OCI-LY1 (cell line): ENCODE results near the gene NSMCE4A.
A peak's percentile ranks its signal among the peaks of the same experiment; 100 is the strongest.
"Not testable (repeated sequence)": the region's sequence is repeated elsewhere in the genome, so short reads cannot be mapped to it uniquely, and the experiment has no call there.

Source experiments
- H2AFZ ChIP-seq: fragments of 200-600 bp; sonication (generic), shearing (Covaris generic); 2 replicates; pipeline ENCODE4 v1.6.0; 2014; ENCODE audit warnings: antibody characterized with exemption, mild to moderate bottlenecking, low read length
- H3F3A ChIP-seq: fragments of 200-600 bp; sonication (generic), shearing (Covaris generic); 2 replicates; pipeline ENCODE4 v1.6.0; 2014; ENCODE audit warnings: mild to moderate bottlenecking, antibody characterized with exemption, low read length, moderate library complexity; ENCODE audit not compliant: insufficient read depth
- H3K27ac ChIP-seq: fragments of 200-600 bp; sonication (generic); 2 replicates; pipeline ENCODE4 v1.5.1; 2014; ENCODE audit warnings: low read length, mixed run types, mild to moderate bottlenecking, low read depth; ENCODE audit not compliant: poor library complexity, severe bottlenecking
- H3K27me3 ChIP-seq: fragments of 200-600 bp; sonication (generic); 2 replicates; pipeline ENCODE4 v1.6.0; 2014; ENCODE audit warnings: antibody characterized with exemption, mild to moderate bottlenecking, low read length, moderate library complexity; ENCODE audit not compliant: insufficient read depth
- H3K36me3 ChIP-seq: fragments of 200-600 bp; sonication (generic); 2 replicates; pipeline ENCODE4 v1.6.1; 2014; ENCODE audit warnings: mild to moderate bottlenecking, antibody characterized with exemption, low read length, moderate library complexity, mixed read lengths; ENCODE audit not compliant: insufficient read depth
- H3K4me1 ChIP-seq: fragments of 200-600 bp; sonication (generic); 2 replicates; pipeline ENCODE4 v1.5.1; 2014; ENCODE audit warnings: mild to moderate bottlenecking, low read length, moderate library complexity; ENCODE audit not compliant: insufficient read depth, severe bottlenecking
- H3K4me2 ChIP-seq: fragments of 200-600 bp; sonication (generic), shearing (Covaris generic); 2 replicates; pipeline ENCODE4 v1.6.1; 2014; ENCODE audit warnings: low read length
- H3K4me3 ChIP-seq: fragments of 200-600 bp; sonication (generic); 2 replicates; pipeline ENCODE4 v1.5.1; 2014; ENCODE audit warnings: low read length, low read depth, mild to moderate bottlenecking, mixed read lengths; ENCODE audit not compliant: poor library complexity, severe bottlenecking
- H3K79me2 ChIP-seq: fragments of 200-600 bp; shearing (Covaris generic); 2 replicates; pipeline ENCODE4 v1.6.1; 2016; ENCODE audit warnings: mixed run types, low read length, mixed read lengths; ENCODE audit not compliant: insufficient read depth
- H3K9ac ChIP-seq: fragments of 200-600 bp; sonication (generic), shearing (Covaris generic); 2 replicates; pipeline ENCODE4 v1.6.1; 2014; ENCODE audit warnings: mild to moderate bottlenecking, low read length, mixed read lengths
- H3K9me2 ChIP-seq: fragments of 200-600 bp; sonication (generic), shearing (Covaris generic); 2 replicates; pipeline ENCODE4 v1.6.1; 2014; ENCODE audit warnings: low read depth, mild to moderate bottlenecking, low read length, mixed read lengths
- H3K9me3 ChIP-seq: fragments of 200-600 bp; shearing (Covaris generic); 2 replicates; pipeline ENCODE4 v1.6.1; 2014; ENCODE audit warnings: low read length, mixed read lengths
- H4K20me1 ChIP-seq: fragments of 200-600 bp; sonication (generic), shearing (Covaris generic); 2 replicates; pipeline ENCODE4 v1.6.0; 2016; ENCODE audit warnings: mild to moderate bottlenecking, low read length; ENCODE audit not compliant: insufficient read depth
- CTCF ChIP-seq: fragments of 200-600 bp; sonication (generic), shearing (Covaris generic); IDR thresholded peaks from 2 replicates; pipeline ENCODE4 v1.5.1; 2017; ENCODE audit warnings: mild to moderate bottlenecking, antibody characterized with exemption, low read length, moderate library complexity, mixed read lengths
- EZH2 ChIP-seq: fragments of 200-600 bp; sonication (generic), shearing (Covaris generic); IDR thresholded peaks from 2 replicates; pipeline ENCODE4 v1.8.0; 2017; ENCODE audit warnings: borderline replicate concordance, mixed run types, mild to moderate bottlenecking, antibody characterized with exemption, low read length, moderate library complexity, mixed read lengths

The NSMCE4A gene, protein sequence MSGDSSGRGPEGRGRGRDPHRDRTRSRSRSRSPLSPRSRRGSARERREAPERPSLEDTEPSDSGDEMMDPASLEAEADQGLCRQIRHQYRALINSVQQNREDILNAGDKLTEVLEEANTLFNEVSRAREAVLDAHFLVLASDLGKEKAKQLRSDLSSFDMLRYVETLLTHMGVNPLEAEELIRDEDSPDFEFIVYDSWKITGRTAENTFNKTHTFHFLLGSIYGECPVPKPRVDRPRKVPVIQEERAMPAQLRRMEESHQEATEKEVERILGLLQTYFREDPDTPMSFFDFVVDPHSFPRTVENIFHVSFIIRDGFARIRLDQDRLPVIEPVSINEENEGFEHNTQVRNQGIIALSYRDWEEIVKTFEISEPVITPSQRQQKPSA

DNA sequence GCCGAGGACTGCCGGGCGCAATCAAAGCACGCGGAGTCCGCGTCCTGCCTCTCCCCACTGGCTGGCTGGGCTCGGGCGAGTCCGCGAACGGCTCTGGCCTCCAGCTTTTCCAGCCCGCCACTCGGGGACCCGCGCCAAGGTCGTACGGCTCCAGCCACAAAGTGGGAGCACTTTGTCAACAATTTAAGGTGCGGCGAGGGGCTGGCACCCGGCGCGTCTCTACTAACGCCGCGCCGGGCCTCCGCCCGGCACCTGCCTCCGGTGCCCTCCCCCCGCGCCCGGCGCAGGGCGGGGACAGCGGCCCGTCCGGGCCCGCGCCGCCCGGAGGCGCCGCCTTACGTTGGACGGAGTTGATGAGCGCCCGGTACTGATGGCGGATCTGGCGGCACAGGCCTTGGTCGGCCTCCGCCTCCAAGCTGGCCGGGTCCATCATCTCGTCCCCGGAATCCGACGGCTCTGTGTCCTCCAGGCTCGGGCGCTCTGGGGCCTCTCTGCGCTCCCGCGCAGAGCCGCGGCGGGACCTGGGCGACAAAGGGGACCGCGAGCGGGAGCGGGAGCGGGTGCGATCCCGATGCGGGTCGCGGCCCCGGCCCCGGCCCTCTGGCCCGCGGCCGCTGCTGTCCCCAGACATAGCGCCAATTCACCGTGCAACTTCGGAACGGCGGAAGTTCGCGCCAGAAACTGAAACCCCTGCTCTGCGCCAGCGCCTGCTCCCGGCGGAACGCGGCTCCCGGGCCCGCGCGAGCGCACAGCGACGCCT lies at the start of gene NSMCE4A:
Gene NSMCE4A (minus strand): TSS at position 683 of the 760 bp plus-strand sequence. CDS start 52 bp downstream, at position 631.
- Histone ChIP-seq H3K4me3 (peak within 1 kb of the TSS; percentile 91), H2AFZ (0 out of 2 replicates have a peak within 1 kb of the TSS, but pooled peaks have one; percentile 20), H3K9me2 (no peaks in the 10 kb centered on the region), H3K27ac (peak within 1 kb of the TSS; percentile 53), H3K9ac (peak within 1 kb of the TSS; percentile 97), H3K4me1 (peaks cover 14% of the 10 kb centered on the region), H3K9me3 (0 out of 2 replicates have a peak, but pooled peaks cover 7% of the 10 kb centered on the region), H3K79me2 (peaks cover 14% of the 10 kb centered on the region), H3K27me3 (no peaks in the 10 kb centered on the region), H3F3A (no peaks in the 10 kb centered on the region), H4K20me1 (no peaks in the 10 kb centered on the region), H3K4me2 (peak within 1 kb of the TSS; percentile 80), H3K36me3 (peaks cover 26% of the 10 kb centered on the region; the same call in 1 of the 2 replicates)
- TF ChIP-seq EZH2, result no peak
- peak; percentile 74 for TF ChIP-seq CTCF

DNA sequence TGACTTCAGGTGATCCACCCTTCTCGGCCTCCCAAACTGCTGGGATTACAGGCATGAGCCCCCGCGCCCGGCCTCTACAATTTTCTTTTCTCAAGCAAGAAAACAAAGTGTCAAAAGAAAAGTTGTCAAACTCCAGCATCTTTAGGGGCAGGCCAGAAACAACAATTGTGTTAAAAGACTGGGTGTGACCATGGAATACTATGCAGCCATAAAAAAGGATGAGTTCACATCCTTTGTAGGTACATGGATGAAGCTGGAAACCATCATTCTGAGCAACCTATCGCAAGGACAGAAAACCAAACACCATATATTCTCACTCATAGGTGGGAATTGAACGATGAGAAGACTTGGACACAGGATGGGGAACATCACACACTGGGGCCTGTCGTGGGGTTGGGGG lies 48.2 kb upstream of the NSMCE4A start:
- not testable (repeated sequence) for H3K9me3 ChIP-seq, H3K27ac ChIP-seq, H2AFZ ChIP-seq, H3F3A ChIP-seq, H3K36me3 ChIP-seq, H4K20me1 ChIP-seq, H3K9ac ChIP-seq, H3K4me3 ChIP-seq, H3K79me2 ChIP-seq, H3K27me3 ChIP-seq, H3K4me1 ChIP-seq, H3K4me2 ChIP-seq, H3K9me2 ChIP-seq

- Histone ChIP-seq H3K27me3 (peaks cover 5% of the 10 kb centered on the region; the same call in 1 of the 2 replicates), H3K4me2 (no peak overlapping the region), H3K27ac (no peak overlapping the region), H4K20me1 (no peaks in the 10 kb centered on the region), H3K4me3 (no peak overlapping the region), H3K9me2 (no peaks in the 10 kb centered on the region), H3K9ac (no peak overlapping the region), H3K36me3 (no peaks in the 10 kb centered on the region), H3F3A (no peaks in the 10 kb centered on the region), H3K79me2 (no peaks in the 10 kb centered on the region), H3K9me3 (no peaks in the 10 kb centered on the region), H3K4me1 (no peaks in the 10 kb centered on the region), H2AFZ (no peak overlapping the region)
- TF ChIP-seq CTCF (no peak), EZH2 (no peak)
These were observed 47.3 kb upstream of the NSMCE4A start for GRCh38 chr10:122022276-122022675.
